RCC 7860 (cell line): ENCODE data around the gene PELI2.

Experiments
- DNase-seq: peaks from one replicate; pipeline ENCODE4 v3.0.0-alpha.2; 2015; ENCODE audit warnings: low spot score
- FAIRE-seq: peaks from 2 replicates; lab custom pipeline; 2012; peaks lifted over from hg19 to GRCh38; lab: Jason Lieb, UNC

Gene PELI2

GRCh38 chr14:56118611-56119181 is 485 bp downstream of the PELI2 start:
- no peak for FAIRE-seq
- no peak for DNase-seq

- DNase-seq (no peak), FAIRE-seq (no peak)
These were observed 1.2 kb downstream of the PELI2 start for GRCh38 chr14:56119201-56119981.

GRCh38 chr14:56120091-56120691 is 2.0 kb downstream of the PELI2 start:
- DNase-seq (no peak), FAIRE-seq (no peak)

- DNase-seq (no peak), FAIRE-seq (no peak)
These were observed 3.6 kb downstream of the PELI2 start for GRCh38 chr14:56121816-56122215.

GRCh38 chr14:56122301-56122700 is 4.1 kb downstream of the PELI2 start:
- no peak for FAIRE-seq
- DNase-seq = no peak

- no peak for FAIRE-seq
- no peak for DNase-seq
These were observed 6.1 kb downstream of the PELI2 start for GRCh38 chr14:56124327-56124726.

GRCh38 chr14:56125772-56126636 is 7.8 kb downstream of the PELI2 start:
- no peak for DNase-seq
- no peak for FAIRE-seq

GRCh38 chr14:56126637-56126913 is 8.4 kb downstream of the PELI2 start:
- DNase-seq (no peak), FAIRE-seq (no peak)

GRCh38 chr14:56127156-56127555 is 8.9 kb downstream of the PELI2 start:
- FAIRE-seq (no peak), DNase-seq (no peak)

GRCh38 chr14:56129092-56129491 is 10.9 kb downstream of the PELI2 start:
- FAIRE-seq (no peak), DNase-seq (no peak)

GRCh38 chr14:56129933-56130332 is 11.7 kb downstream of the PELI2 start:
- no peak for DNase-seq
- FAIRE-seq = no peak

GRCh38 chr14:56131004-56131864 is 13.0 kb downstream of the PELI2 start:
- DNase-seq (no peak), FAIRE-seq (no peak)

GRCh38 chr14:56131865-56132833 is 13.9 kb downstream of the PELI2 start:
- FAIRE-seq = no peak
- no peak for DNase-seq

GRCh38 chr14:56133547-56133946 is 15.3 kb downstream of the PELI2 start:
- DNase-seq (no peak), FAIRE-seq (no peak)

GRCh38 chr14:56135001-56135400 is 16.8 kb downstream of the PELI2 start:
- no peak for DNase-seq
- FAIRE-seq = no peak

- DNase-seq (no peak), FAIRE-seq (no peak)
These were observed 17.5 kb downstream of the PELI2 start for GRCh38 chr14:56135668-56136067.

GRCh38 chr14:56136571-56137452 is 18.6 kb downstream of the PELI2 start:
- FAIRE-seq = no peak

GRCh38 chr14:56137453-56137807 is 19.2 kb downstream of the PELI2 start:
- DNase-seq (no peak), FAIRE-seq (no peak)

More at GRCh38 chr14:56136571-56137452, 18.6 kb downstream of the PELI2 start:
- no peak for DNase-seq

- FAIRE-seq (no peak), DNase-seq (no peak)
These were observed 19.6 kb downstream of the PELI2 start for GRCh38 chr14:56137849-56138248.
